ENCODE measurements around the gene MGA. TPM values are rescaled to one million over a fixed set of nuclear protein-coding genes. Genes with fewer than 3 reads are reported as not detected.

MGA gene
- total RNA-seq, 1 experiment from 2014 or later = 18.4 TPM

Other genes with a start within 250 kb of the MGA start
- gene RTF1, start 243.3 kb upstream of the MGA start, total RNA-seq (2014; rRNA removed) = 23.8 and 34.6 TPM in 2 replicates
- gene ITPKA, start 166.5 kb upstream of the MGA start, total RNA-seq (2014; rRNA removed) = 12.5 and 14.2 TPM in 2 replicates
- gene LTK, start 146.6 kb upstream of the MGA start, total RNA-seq (2014; rRNA removed) = 2.5 and 2.8 TPM in 2 replicates
- 16.2 and 19.7 TPM in 2 replicates for gene RPAP1, start 116.1 kb upstream of the MGA start, total RNA-seq (2014; rRNA removed)
- 8.6 and 9.2 TPM in 2 replicates for gene TYRO3, start 101.2 kb upstream of the MGA start, total RNA-seq (2014; rRNA removed)
- gene MAPKBP1, start 114.1 kb downstream of the MGA start, total RNA-seq (2014; rRNA removed) = 18.3 and 20.7 TPM in 2 replicates
- gene JMJD7, start 167.7 kb downstream of the MGA start, total RNA-seq (2014; rRNA removed) = 3.7 and 5.7 TPM in 2 replicates
- 1.2 and 1.3 TPM in 2 replicates for gene PLA2G4B, start 178.4 kb downstream of the MGA start, total RNA-seq (2014; rRNA removed)
- gene SPTBN5, start 233.6 kb downstream of the MGA start, total RNA-seq (2014; rRNA removed) = 0.69 and 0.90 TPM in 2 replicates